Osteoblast (primary cell): ENCODE measurements around the gene CCBE1. TPM values are rescaled to one million over a fixed set of nuclear protein-coding genes. Genes with fewer than 3 reads are reported as not detected.

Source experiments
- DNase-seq: peaks from one replicate; pipeline ENCODE4 v3.0.0; 2011; ENCODE audit warnings: low spot score, mixed read lengths; ENCODE audit not compliant: insufficient read length; ENCODE audit errors: missing footprints
- H2AFZ ChIP-seq: 2 replicates; pipeline ENCODE4 v1.6.0; 2011; ENCODE audit warnings: mild to moderate bottlenecking, low read length
- H3K27ac ChIP-seq: 2 replicates; pipeline ENCODE4 v1.5.1; 2011; ENCODE audit warnings: mild to moderate bottlenecking, low read depth, low read length, moderate library complexity
- H3K27me3 ChIP-seq: 2 replicates; pipeline ENCODE4 v1.6.0; 2012; ENCODE audit warnings: mild to moderate bottlenecking, control low read depth, inconsistent platforms, low read length, moderate library complexity; ENCODE audit not compliant: insufficient read depth
- H3K36me3 ChIP-seq: 2 replicates; pipeline ENCODE4 v1.5.1; 2011; ENCODE audit warnings: mild to moderate bottlenecking, low read length, control low read depth, moderate library complexity; ENCODE audit not compliant: insufficient read depth
- H3K4me1 ChIP-seq: 2 replicates; pipeline ENCODE4 v1.5.1; 2011; ENCODE audit warnings: mild to moderate bottlenecking, low read length, control low read depth, moderate library complexity; ENCODE audit not compliant: insufficient read depth
- H3K4me2 ChIP-seq: 2 replicates; pipeline ENCODE4 v1.6.0; 2011; ENCODE audit warnings: mild to moderate bottlenecking, low read length; ENCODE audit not compliant: insufficient read depth
- H3K4me3 ChIP-seq: fragments of 200-600 bp; sonication (generic); 3 replicates; pipeline ENCODE4 v1.5.1; 2012; ENCODE audit warnings: mild to moderate bottlenecking, low read length, inconsistent platforms; ENCODE audit not compliant: insufficient read depth
- H3K79me2 ChIP-seq: 2 replicates; pipeline ENCODE4 v1.6.0; 2012; ENCODE audit warnings: mild to moderate bottlenecking, low read length, control low read depth, inconsistent platforms; ENCODE audit not compliant: insufficient read depth
- H3K9me3 ChIP-seq: 2 replicates; pipeline ENCODE4 v1.5.1; 2011; ENCODE audit warnings: low read depth, low read length, control low read depth
- H4K20me1 ChIP-seq: 2 replicates; pipeline ENCODE4 v1.6.0; 2012; ENCODE audit warnings: mild to moderate bottlenecking, low read length, control low read depth; ENCODE audit not compliant: insufficient read depth
- CTCF ChIP-seq: IDR thresholded peaks from 2 replicates; pipeline ENCODE4 v1.5.1; 2011; ENCODE audit warnings: mild to moderate bottlenecking, low read depth, low read length, moderate library complexity; ENCODE audit errors: extremely low read depth
- total RNA-seq: library from RNA; depleted of rRNA; stranded (reverse); fragments of >200 nt; gene quantifications from 2 replicates; pipeline ENCODE4 v1.2.3, GENCODE V29; 2012

The CCBE1 gene
- total RNA-seq, 1 donor, result 51.4 TPM

GRCh38 chr18:59502274-59503175 is 194.7 kb downstream of the CCBE1 start:
- Histone ChIP-seq H3K27me3 (no peaks in the 10 kb centered on the region), H3K4me2 (peak overlapping the region; percentile 70), H3K79me2 (peaks cover 74% of the 10 kb centered on the region), H3K36me3 (peaks cover 5% of the 10 kb centered on the region), H2AFZ (peak overlapping the region; percentile 63), H3K4me1 (peaks cover 48% of the 10 kb centered on the region), H4K20me1 (peaks cover 22% of the 10 kb centered on the region), H3K9me3 (no peaks in the 10 kb centered on the region), H3K27ac (peak overlapping the region; percentile 92), H3K4me3 (peak overlapping the region; percentile 16)
- no peak for TF ChIP-seq CTCF
- DNase-seq, result peak; percentile 85

GRCh38 chr18:59501920-59502273 is 195.3 kb downstream of the CCBE1 start:
- Histone ChIP-seq H3K4me2 (peak overlapping the region; percentile 70), H3K4me1 (peaks cover 44% of the 10 kb centered on the region)

GRCh38 chr18:59500765-59501164 is 196.5 kb downstream of the CCBE1 start:
- no peaks in the 10 kb centered on the region for H3K27me3 ChIP-seq
- H4K20me1 ChIP-seq, result peaks cover 22% of the 10 kb centered on the region
- no peak overlapping the region for H2AFZ ChIP-seq
- no peak for TF ChIP-seq CTCF
- H3K9me3 ChIP-seq, result no peaks in the 10 kb centered on the region
- H3K27ac ChIP-seq, result no peak overlapping the region
- H3K36me3 ChIP-seq, result peaks cover 5% of the 10 kb centered on the region
- peaks cover 40% of the 10 kb centered on the region for H3K4me1 ChIP-seq
- DNase-seq, result no peak
- no peak overlapping the region for H3K4me2 ChIP-seq
- H3K79me2 ChIP-seq, result peaks cover 72% of the 10 kb centered on the region
- H3K4me3 ChIP-seq, result no peak overlapping the region

More at GRCh38 chr18:59501920-59502273, 195.3 kb downstream of the CCBE1 start:
- TF ChIP-seq CTCF, result no peak
- Histone ChIP-seq H3K9me3 (no peaks in the 10 kb centered on the region), H3K36me3 (peaks cover 5% of the 10 kb centered on the region), H3K79me2 (peaks cover 73% of the 10 kb centered on the region), H4K20me1 (peaks cover 25% of the 10 kb centered on the region), H3K27ac (peak overlapping the region; percentile 92), H2AFZ (no peak overlapping the region), H3K4me3 (peak overlapping the region; percentile 8), H3K27me3 (no peaks in the 10 kb centered on the region)
- no peak for DNase-seq

- H2AFZ ChIP-seq, result no peak overlapping the region
- no peak overlapping the region for H3K4me3 ChIP-seq
- TF ChIP-seq CTCF, result no peak
- H3K79me2 ChIP-seq, result peaks cover 73% of the 10 kb centered on the region
- peaks cover 24% of the 10 kb centered on the region for H3K4me1 ChIP-seq
- peaks cover 5% of the 10 kb centered on the region for H3K36me3 ChIP-seq
- H3K9me3 ChIP-seq, result no peaks in the 10 kb centered on the region
- H3K27ac ChIP-seq, result no peak overlapping the region
- no peak overlapping the region for H3K4me2 ChIP-seq
- H4K20me1 ChIP-seq, result peaks cover 21% of the 10 kb centered on the region
- DNase-seq, result no peak
- no peaks in the 10 kb centered on the region for H3K27me3 ChIP-seq
Measured at GRCh38 chr18:59498506-59499086, 198.6 kb downstream of the CCBE1 start.
